HepG2 (cell line): ENCODE results near the gene GLB1L. TPM values are rescaled to one million over a fixed set of nuclear protein-coding genes. Genes with fewer than 3 reads are reported as not detected.

ENCODE experiments used
- ATAC-seq: fragments of 200-7000 bp; cut with Tn5 transposase; 3 replicates; pipeline ENCODE4 v1.9.1; 2020; ENCODE audit warnings: mild to moderate bottlenecking, moderate library complexity
- BruUV-seq: library from RNA; stranded (reverse); fragments of 400-500 nt; replicated peaks from 2 replicates; lab custom pipeline; 2021; lab: Mats Ljungman, UMichigan
- CTCF ChIA-PET: fragments of 300-600 bp; formaldehyde crosslinking; extraction: SDS; loops from one replicate; lab custom pipeline; 2021; ENCODE audit warnings: low total read pairs, inconsistent platforms, low intra/inter-chr PET ratio; lab: Yijun Ruan, JAX
- POLR2A ChIA-PET: fragments of 350-600 bp; sonication (Branson Sonifier 250); formaldehyde crosslinking; loops from one replicate; lab custom pipeline; 2020; ENCODE audit warnings: antibody characterized with exemption, inconsistent platforms; lab: Yijun Ruan, JAX
- DNase-seq: peaks from one replicate; pipeline ENCODE4 v3.0.0-alpha.2; 2015; ENCODE audit warnings: low spot score
- FAIRE-seq: peaks from 3 replicates; lab custom pipeline; 2011; peaks lifted over from hg19 to GRCh38; lab: Jason Lieb, UNC
- H2AFZ ChIP-seq: one replicate; pipeline ENCODE4 v1.6.1; 2011; ENCODE audit warnings: low read length, inconsistent platforms
- H3K27ac ChIP-seq: fragments of 300-600 bp; 3 replicates; pipeline ENCODE4 v1.8.0; 2011; ENCODE audit warnings: mixed run types, mild to moderate bottlenecking, mixed read lengths, low read length, inconsistent platforms; ENCODE audit not compliant: insufficient read depth; ENCODE audit errors: extremely low read length
- H3K27me3 ChIP-seq, 2 experiments: fragments of 200-600 bp in 1 of 2; 2 replicates in 1 of 2; 3 replicates in 1 of 2; pipeline versions ENCODE4 v1.6.0 to v1.8.0; 2011; ENCODE audit warnings: low read length in 2 of 2, mild to moderate bottlenecking in 2 of 2, moderate library complexity in 2 of 2, inconsistent platforms in 1 of 2; ENCODE audit not compliant: insufficient read depth in 2 of 2, control insufficient read depth in 1 of 2
- H3K36me3 ChIP-seq, 2 experiments: fragments of 200-600 bp in 1 of 2; replicated peaks in 1 of 2; 2 replicates in 1 of 2; 3 replicates in 1 of 2; pipeline versions ENCODE4 v1.5.1 to v1.8.0; 2011; ENCODE audit warnings: low read length in 2 of 2, inconsistent platforms in 1 of 2; ENCODE audit not compliant: insufficient read depth in 2 of 2, control insufficient read depth in 1 of 2
- H3K4me1 ChIP-seq: 2 replicates; pipeline ENCODE4 v1.5.1; 2012; ENCODE audit warnings: low read length, inconsistent platforms; ENCODE audit not compliant: insufficient read depth
- H3K4me2 ChIP-seq: 2 replicates; pipeline ENCODE4 v1.6.0; 2011; ENCODE audit warnings: low read depth, low read length, inconsistent platforms
- H3K4me3 ChIP-seq, 3 experiments: fragments of 200-600 bp in 1 of 3; sonication (generic), shearing (Covaris generic) in 1 of 3; replicated peaks in 1 of 3; 2 replicates each; pipeline ENCODE4 v1.5.1; 2011 to 2016; ENCODE audit warnings: low read length in 3 of 3, inconsistent platforms in 2 of 3, low read depth in 2 of 3, mild to moderate bottlenecking in 2 of 3, control low read depth in 1 of 3, mixed read lengths in 1 of 3; ENCODE audit not compliant: insufficient read depth in 1 of 3
- H3K79me2 ChIP-seq: one replicate; pipeline ENCODE4 v1.6.1; 2011; ENCODE audit warnings: low read length, inconsistent platforms; ENCODE audit not compliant: insufficient read depth
- H3K9ac ChIP-seq: 2 replicates; pipeline ENCODE4 v1.6.0; 2011; ENCODE audit warnings: mild to moderate bottlenecking, low read depth, low read length, inconsistent platforms; ENCODE audit not compliant: insufficient read depth
- H3K9me3 ChIP-seq: 2 replicates; pipeline ENCODE4 v1.5.1; 2012; ENCODE audit warnings: mild to moderate bottlenecking, low read length
- H4K20me1 ChIP-seq: 2 replicates; pipeline ENCODE4 v1.6.0; 2011; ENCODE audit warnings: inconsistent platforms, mild to moderate bottlenecking, low read length, moderate library complexity; ENCODE audit not compliant: insufficient read depth
- FOXA3 ChIP-seq: IDR thresholded peaks from 2 replicates; pipeline ENCODE4 v1.6.1; 2016; ENCODE audit warnings: missing genetic modification reagents, missing compliant biosample characterization
- RARG ChIP-seq: sonication (generic); formaldehyde crosslinking; IDR thresholded peaks from 2 replicates; pipeline ENCODE4 v1.4.0; 2020; ENCODE audit warnings: low read depth, mild to moderate bottlenecking, missing genetic modification reagents
- SRSF9 ChIP-seq: fragments of 200-400 bp; formaldehyde crosslinking; IDR thresholded peaks from 2 replicates; pipeline ENCODE4 v1.6.1; 2018; ENCODE audit warnings: borderline replicate concordance, mild to moderate bottlenecking, low read depth, low read length; ENCODE audit not compliant: insufficient read depth, poor library complexity, severe bottlenecking
- ZNF556 ChIP-seq: sonication (generic); formaldehyde crosslinking; IDR thresholded peaks from 2 replicates; pipeline ENCODE4 v1.4.0; 2020; ENCODE audit warnings: mild to moderate bottlenecking, missing genetic modification reagents, borderline replicate concordance
- ZNF687 ChIP-seq: sonication (generic); formaldehyde crosslinking; IDR thresholded peaks from 2 replicates; pipeline ENCODE4 v1.5.1; 2020; ENCODE audit warnings: mild to moderate bottlenecking, missing genetic modification reagents, moderate library complexity
- ZSCAN20 ChIP-seq: sonication (generic); formaldehyde crosslinking; IDR thresholded peaks from 2 replicates; pipeline ENCODE4 v1.4.0; 2020; ENCODE audit warnings: missing genetic modification reagents, mild to moderate bottlenecking, borderline replicate concordance
- WGBS: methylation state at CpG from one replicate; pipeline ENCODE4 v1.1.6; 2017; ENCODE audit warnings: low lambda C conversion rate; 5-methylcytosine and 5-hydroxymethylcytosine counted together
- in situ Hi-C: cut with HindIII; loops from 2 replicates; pipeline ENCODE4 v1.10.0; 2017; ENCODE audit warnings: low pct_unique_long_range_greater_than_20kb; ENCODE audit not compliant: extremely low pct_ligation_motif_present
- intact Hi-C: fragments of 100-400 bp; cut with micrococcal nuclease; formaldehyde crosslinking; loops from one replicate; pipeline ENCODE4 v1.10.0; 2022; ENCODE audit not compliant: unreplicated experiment
- polyA plus RNA-seq, 8 experiments: library from polyadenylated mRNA; depleted of rRNA in 3 of 8; stranded (reverse) in 7 of 8; unstranded in 1 of 8; fragments of >200 nt; fragmentation: Illumina TruSeq in 4 of 8; extraction: Trizol in 4 of 8; gene quantifications; 2 replicates each; pipeline versions ENCODE4 v1.2.1 to v1.2.3, GENCODE V29; 2011 to 2016; ENCODE audit warnings: low read depth in 4 of 8, missing spikeins in 1 of 8, mixed read lengths in 1 of 8; ENCODE audit not compliant: insufficient read depth in 1 of 8
- total RNA-seq, 5 experiments: library from RNA; depleted of rRNA; stranded (reverse); fragments of >200 nt; fragmentation: Illumina TruSeq; extraction: Trizol; gene quantifications; 2 replicates each; pipeline ENCODE4 v1.2.3, GENCODE V29; 2016; ENCODE audit warnings: low read depth in 1 of 5

The GLB1L gene
- total and polyA plus RNA-seq, 2 of the 13 experiments (the other 11 are each of a cell fraction or from before 2014, with no cell fraction given), result 6.8 to 7.3 TPM

GRCh38 chr2:219282943-219283581 lies 37.8 kb upstream of the GLB1L start:
- FAIRE-seq (no peak), DNase-seq (no peak)
- H2AFZ ChIP-seq, result no peak overlapping the region
- WGBS, result 95% methylated on average over 17 of the region's 17 CpGs
- CTCF ChIA-PET, result no interaction called here
- H3K4me1 ChIP-seq, result peaks cover 25% of the 10 kb centered on the region
- intact Hi-C loops, result no loop called here
- H3K9me3 ChIP-seq, result no peaks in the 10 kb centered on the region
- H3K36me3 ChIP-seq, result peaks cover 4 to 10% of the 10 kb centered on the region in 2 experiments; a peak in 4 of 5 replicates
- H3K79me2 ChIP-seq, result no peaks in the 10 kb centered on the region
- H3K27me3 ChIP-seq, result no peaks in the 10 kb centered on the region
- H3K4me2 ChIP-seq, result no peak overlapping the region
- TF ChIP-seq ZNF687 (CRISPR knock-in tag), result 0 out of 2 replicates have a peak, but pooled peaks have one; percentile 11
- no peak for TF ChIP-seq FOXA3 (CRISPR knock-in tag)
- TF ChIP-seq RARG, result no peak
- TF ChIP-seq ZSCAN20 (CRISPR knock-in tag), result no peak
- no peak for TF ChIP-seq ZNF556 (CRISPR knock-in tag)
- no peak for TF ChIP-seq SRSF9
- TF ChIP-seq, all 625 proteins: peak for 1
- Histone ChIP-seq H3K9ac (no peak overlapping the region), H3K27ac (no peak overlapping the region), H4K20me1 (no peaks in the 10 kb centered on the region), H3K4me3 (no peak overlapping the region)
- BruUV-seq, result no TSS peak
- POLR2A ChIA-PET, result interaction anchor here (2.4 kb wide), 1 partner anchor 12 kb away, joined by 6 read pairs; no protein-coding TSS in a partner anchor
- ATAC-seq, result no peak
- in situ Hi-C loops, result no loop called here
